H9 (cell line): Measurements from ENCODE around the gene ADAM8. TPM values are rescaled to one million over a fixed set of nuclear protein-coding genes. Genes with fewer than 3 reads are reported as not detected.

Source experiments
- DNase-seq: peaks from one replicate; pipeline ENCODE4 v3.0.0-alpha.2; 2017
- H2AFZ ChIP-seq: one replicate; pipeline ENCODE4 v1.6.1; 2013; ENCODE audit warnings: mild to moderate bottlenecking, low read length, control low read depth, moderate library complexity
- H2AK5ac ChIP-seq: 2 replicates; pipeline ENCODE4 v1.6.1; 2013; ENCODE audit warnings: low read length, control low read depth, mixed read lengths; ENCODE audit not compliant: insufficient read length
- H2BK120ac ChIP-seq: one replicate; pipeline ENCODE4 v1.6.1; 2013; ENCODE audit warnings: low read depth, mild to moderate bottlenecking, low read length, control low read depth, inconsistent platforms; ENCODE audit not compliant: poor library complexity, severe bottlenecking
- H2BK12ac ChIP-seq: 2 replicates; pipeline ENCODE4 v1.6.1; 2013; ENCODE audit warnings: low read length, control low read depth, mixed read lengths, low read depth; ENCODE audit not compliant: insufficient read length
- H2BK15ac ChIP-seq: 2 replicates; pipeline ENCODE4 v1.6.1; 2013; ENCODE audit warnings: low read depth, low read length, control low read depth
- H2BK20ac ChIP-seq: one replicate; pipeline ENCODE4 v1.6.1; 2013; ENCODE audit warnings: low read depth, mild to moderate bottlenecking, low read length, control low read depth, inconsistent platforms; ENCODE audit not compliant: poor library complexity, severe bottlenecking
- H2BK5ac ChIP-seq: 2 replicates; pipeline ENCODE4 v1.6.1; 2013; ENCODE audit warnings: low read length, control low read depth, mixed read lengths; ENCODE audit not compliant: insufficient read length
- H3K14ac ChIP-seq: 2 replicates; pipeline ENCODE4 v1.6.1; 2013; ENCODE audit warnings: low read length, control low read depth; ENCODE audit not compliant: insufficient read depth
- H3K18ac ChIP-seq: 2 replicates; pipeline ENCODE4 v1.6.1; 2013; ENCODE audit warnings: low read depth, mild to moderate bottlenecking, mixed read lengths, low read length, control low read depth; ENCODE audit not compliant: insufficient read length
- H3K23ac ChIP-seq: 2 replicates; pipeline ENCODE4 v1.6.1; 2013; ENCODE audit warnings: low read length, control low read depth, mixed read lengths, low read depth; ENCODE audit not compliant: insufficient read length
- H3K23me2 ChIP-seq: 2 replicates; pipeline ENCODE4 v1.6.1; 2013; ENCODE audit warnings: low read depth, mild to moderate bottlenecking, mixed read lengths, low read length, control low read depth; ENCODE audit not compliant: insufficient read length, poor library complexity, severe bottlenecking
- H3K27ac ChIP-seq: 2 replicates; pipeline ENCODE4 v1.5.1; 2013; ENCODE audit warnings: low read length, control low read depth, mixed read lengths, low read depth; ENCODE audit not compliant: insufficient read length
- H3K27me3 ChIP-seq: 2 replicates; pipeline ENCODE4 v1.6.1; 2013; ENCODE audit warnings: low read length, control low read depth, inconsistent platforms; ENCODE audit not compliant: insufficient read depth
- H3K4ac ChIP-seq: 2 replicates; pipeline ENCODE4 v1.6.1; 2013; ENCODE audit warnings: low read depth, mild to moderate bottlenecking, control low read depth, inconsistent platforms, low read length, moderate library complexity
- H3K4me1 ChIP-seq: 2 replicates; pipeline ENCODE4 v1.6.1; 2013; ENCODE audit warnings: low read length, control low read depth, inconsistent platforms; ENCODE audit not compliant: insufficient read depth
- H3K4me2 ChIP-seq: 2 replicates; pipeline ENCODE4 v1.6.1; 2013; ENCODE audit warnings: low read length, control low read depth, mixed read lengths; ENCODE audit not compliant: insufficient read length, insufficient read depth
- H3K56ac ChIP-seq: 2 replicates; pipeline ENCODE4 v1.6.1; 2013; ENCODE audit warnings: low read depth, mild to moderate bottlenecking, mixed read lengths, low read length, control low read depth; ENCODE audit not compliant: insufficient read length
- H3K79me1 ChIP-seq: 2 replicates; pipeline ENCODE4 v1.6.1; 2013; ENCODE audit warnings: low read depth, mild to moderate bottlenecking, moderate library complexity, low read length, control low read depth, inconsistent platforms; ENCODE audit not compliant: insufficient read depth, poor library complexity, severe bottlenecking
- H3K79me2 ChIP-seq: 2 replicates; pipeline ENCODE4 v1.6.1; 2013; ENCODE audit warnings: low read length, control low read depth, inconsistent platforms; ENCODE audit not compliant: insufficient read depth
- H3K9ac ChIP-seq: 2 replicates; pipeline ENCODE4 v1.6.1; 2013; ENCODE audit warnings: low read length, control low read depth, mixed read lengths; ENCODE audit not compliant: insufficient read length; ENCODE audit errors: extremely low read depth
- H3K9me3 ChIP-seq: one replicate; pipeline ENCODE4 v1.6.1; 2013; ENCODE audit warnings: low read depth, low read length, inconsistent platforms; ENCODE audit not compliant: control insufficient read depth
- H3T11ph ChIP-seq: one replicate; pipeline ENCODE4 v1.6.1; 2013; ENCODE audit warnings: mild to moderate bottlenecking, low read length, control low read depth, inconsistent platforms
- H4K20me1 ChIP-seq: one replicate; pipeline ENCODE4 v1.6.1; 2013; ENCODE audit not compliant: control insufficient read depth, insufficient read length, insufficient read depth
- H4K5ac ChIP-seq: 2 replicates; pipeline ENCODE4 v1.6.1; 2013; ENCODE audit warnings: low read depth, mild to moderate bottlenecking, mixed read lengths, low read length, control low read depth; ENCODE audit not compliant: insufficient read length
- H4K8ac ChIP-seq: replicated peaks from 2 replicates; pipeline ENCODE4 v1.6.1; 2013; ENCODE audit warnings: low read length, control low read depth, mixed read lengths, low read depth; ENCODE audit not compliant: insufficient read length
- H4K91ac ChIP-seq: 2 replicates; pipeline ENCODE4 v1.6.1; 2013; ENCODE audit warnings: low read depth, mild to moderate bottlenecking, moderate library complexity, mixed read lengths, low read length, control low read depth; ENCODE audit not compliant: insufficient read length
- H3K27ac Mint-ChIP-seq, 3 experiments: 2 replicates in 2 of 3; 3 replicates in 1 of 3; pipeline ENCODE4 v1.8.0; 2020 to 2021; ENCODE audit warnings: mixed read lengths in 3 of 3, mild to moderate bottlenecking in 1 of 3, moderate library complexity in 1 of 3
- H3K27me3 Mint-ChIP-seq: 2 replicates; pipeline ENCODE4 v1.8.0; 2021; ENCODE audit warnings: low read depth, mild to moderate bottlenecking, moderate library complexity, mixed read lengths
- H3K36me3 Mint-ChIP-seq, 3 experiments: 2 replicates in 2 of 3; 3 replicates in 1 of 3; pipeline ENCODE4 v1.8.0; 2020 to 2021; ENCODE audit warnings: low read depth in 3 of 3, mixed read lengths in 3 of 3; ENCODE audit not compliant: insufficient read depth in 1 of 3
- H3K4me1 Mint-ChIP-seq, 2 experiments: 2 replicates each; pipeline ENCODE4 v1.8.0; 2020; ENCODE audit warnings: mixed read lengths in 2 of 2
- H3K4me3 Mint-ChIP-seq, 2 experiments: 2 replicates in 1 of 2; 3 replicates in 1 of 2; pipeline ENCODE4 v1.8.0; 2020 to 2021; ENCODE audit warnings: mild to moderate bottlenecking in 2 of 2, mixed read lengths in 2 of 2, moderate library complexity in 1 of 2
- H3K9me3 Mint-ChIP-seq, 2 experiments: 2 replicates in 1 of 2; 3 replicates in 1 of 2; pipeline ENCODE4 v1.8.0; 2020; ENCODE audit warnings: mild to moderate bottlenecking in 2 of 2, mixed read lengths in 2 of 2, moderate library complexity in 1 of 2
- CTCF ChIP-seq: fragments of 200-600 bp; sonication (generic); conservative IDR thresholded peaks from 3 replicates; pipeline ENCODE4 v1.8.0; 2021; ENCODE audit warnings: antibody characterized with exemption, mild to moderate bottlenecking
- WGBS: extraction: QIAGEN DNeasy Blood & Tissue Kit; methylation state at CpG from one replicate; pipeline ENCODE4 v1.1.7; 2013; ENCODE audit warnings: missing lambda C conversion rate, low lambda C conversion rate, mixed read lengths; ENCODE audit not compliant: insufficient read length; ENCODE audit errors: extremely low coverage; 5-methylcytosine and 5-hydroxymethylcytosine counted together
- total RNA-seq: library from RNA; stranded (reverse); gene quantifications from 2 replicates; pipeline ENCODE4 v1.2.1, GENCODE V29; 2021

The ADAM8 gene
- total RNA-seq, 1 experiment from 2014 or later: 5.4 TPM

GRCh38 chr10:133283931-133284330 is 7.3 kb upstream of the ADAM8 start:
- H3K9me3 Mint-ChIP-seq: no peaks in the 10 kb centered on the region
- H3K56ac ChIP-seq: no peak overlapping the region
- no peak overlapping the region for H3K27ac ChIP-seq
- no peak overlapping the region for H2BK5ac ChIP-seq
- H4K20me1 ChIP-seq: no peaks in the 10 kb centered on the region
- no peak overlapping the region for H3K18ac ChIP-seq
- DNase-seq: no peak
- no peaks in the 10 kb centered on the region for H3K27me3 ChIP-seq
- H2BK12ac ChIP-seq: no peak overlapping the region
- H3K23me2 ChIP-seq: no peaks in the 10 kb centered on the region
- no peak overlapping the region for H2AK5ac ChIP-seq
- H3K27me3 Mint-ChIP-seq: no peaks in the 10 kb centered on the region
- no peaks in the 10 kb centered on the region for H3K79me1 ChIP-seq
- no peak overlapping the region for H3K4me2 ChIP-seq
- WGBS: no CpG with 5 or more reads among the region's 24 CpGs
- H3K9me3 ChIP-seq: no peaks in the 10 kb centered on the region
- H3K9ac ChIP-seq: no peak overlapping the region
- no peaks in the 10 kb centered on the region for H3K4me1 Mint-ChIP-seq
- H3K4me3 Mint-ChIP-seq: no peak overlapping the region
- peaks cover 24 to 73% (median 65%) of the 10 kb centered on the region in 3 experiments; a peak in 6 of 7 replicates for H3K36me3 Mint-ChIP-seq
- no peaks in the 10 kb centered on the region for H3K79me2 ChIP-seq
- no peak overlapping the region for H2AFZ ChIP-seq
- TF ChIP-seq CTCF: no peak
- no peak overlapping the region for H3K27ac Mint-ChIP-seq
- H3K23ac ChIP-seq: no peak overlapping the region
- H3K4me1 ChIP-seq: no peaks in the 10 kb centered on the region
- no peak overlapping the region for H3K14ac ChIP-seq
- H4K5ac ChIP-seq: no peak overlapping the region
- H4K91ac ChIP-seq: no peak overlapping the region
- H4K8ac ChIP-seq: no peak overlapping the region
- no peak overlapping the region for H2BK120ac ChIP-seq
- H2BK15ac ChIP-seq: no peak overlapping the region
- no peak overlapping the region for H3K4ac ChIP-seq
- no peak overlapping the region for H2BK20ac ChIP-seq
- H3T11ph ChIP-seq: no peak overlapping the region
